K562 (cell line): ENCODE measurements around the gene RFLNA. TPM values are rescaled to one million over a fixed set of nuclear protein-coding genes. Genes with fewer than 3 reads are reported as not detected.

ENCODE experiments used
- ATAC-seq: fragments of 200-7000 bp; cut with Tn5 transposase; 3 replicates; pipeline ENCODE4 v1.9.1; 2020; ENCODE audit warnings: moderate library complexity
- BruUV-seq: library from RNA; stranded (reverse); fragments of 400-500 nt; replicated peaks from 2 replicates; lab custom pipeline; 2021; lab: Mats Ljungman, UMichigan
- CTCF ChIA-PET: fragments of 300-600 bp; formaldehyde crosslinking; extraction: SDS; loops from one replicate; lab custom pipeline; 2021; ENCODE audit warnings: low intra/inter-chr PET ratio; lab: Yijun Ruan, JAX
- POLR2A ChIA-PET: fragments of 300-600, 350-650 bp; sonication (Branson Sonifier 250); formaldehyde crosslinking; extraction: SDS; loops from one replicate; lab custom pipeline; 2021; ENCODE audit warnings: antibody characterized with exemption, inconsistent platforms; lab: Yijun Ruan, JAX
- DNase-seq, 4 experiments: peaks; one replicate each; pipeline versions ENCODE4 v3.0.0 to v3.0.0-alpha.2; 2011 to 2018; ENCODE audit warnings: low spot score in 3 of 4, mixed read lengths in 3 of 4; ENCODE audit errors: extremely low read depth in 1 of 4
- FAIRE-seq: peaks from 2 replicates; lab custom pipeline; 2011; peaks lifted over from hg19 to GRCh38; lab: Jason Lieb, UNC
- H2AFZ ChIP-seq: 2 replicates; pipeline ENCODE4 v1.6.0; 2011; ENCODE audit warnings: low read depth, low read length, control low read depth, inconsistent platforms
- H3K27ac ChIP-seq: fragments of 200-600 bp; 3 replicates; pipeline ENCODE4 v1.8.0; 2011; ENCODE audit warnings: low read depth, mild to moderate bottlenecking, control low read depth, inconsistent platforms, low read length, moderate library complexity, mixed read lengths; ENCODE audit errors: extremely low read depth
- H3K27me3 ChIP-seq, 2 experiments: fragments of 300-600 bp in 1 of 2; 2 replicates in 1 of 2; 3 replicates in 1 of 2; pipeline versions ENCODE4 v1.6.0 to v1.8.0; 2011; ENCODE audit warnings: inconsistent platforms in 2 of 2, low read length in 2 of 2, mild to moderate bottlenecking in 1 of 2, mixed read lengths in 1 of 2, moderate library complexity in 1 of 2; ENCODE audit not compliant: control insufficient read depth in 2 of 2, insufficient read depth in 2 of 2
- H3K36me3 ChIP-seq: fragments of 300-600 bp; 3 replicates; pipeline ENCODE4 v1.8.0; 2011; ENCODE audit warnings: mild to moderate bottlenecking, low read length, inconsistent platforms; ENCODE audit not compliant: control insufficient read depth, insufficient read depth
- H3K4me1 ChIP-seq, 2 experiments: fragments of 200-600 bp in 1 of 2; replicated peaks in 1 of 2; 2 replicates in 1 of 2; 3 replicates in 1 of 2; pipeline versions ENCODE4 v1.5.1 to v1.8.0; 2011; ENCODE audit warnings: inconsistent platforms in 2 of 2, low read length in 2 of 2, mild to moderate bottlenecking in 1 of 2, mixed read lengths in 1 of 2, moderate library complexity in 1 of 2; ENCODE audit not compliant: control insufficient read depth in 2 of 2, insufficient read depth in 2 of 2
- H3K4me2 ChIP-seq: 2 replicates; pipeline ENCODE4 v1.6.1; 2011; ENCODE audit warnings: low read length, control low read depth, inconsistent platforms, mixed read lengths; ENCODE audit not compliant: insufficient read depth
- H3K4me3 ChIP-seq: fragments of 200-600 bp; sonication (generic), shearing (Covaris generic); 2 replicates; pipeline ENCODE4 v1.5.1; 2016; ENCODE audit warnings: control low read depth, inconsistent platforms
- H3K79me2 ChIP-seq: fragments of 200-600 bp; 3 replicates; pipeline ENCODE4 v1.8.0; 2011; ENCODE audit warnings: low read length, inconsistent platforms; ENCODE audit not compliant: control insufficient read depth, insufficient read depth
- H3K9ac ChIP-seq, 2 experiments: 2 replicates each; pipeline versions ENCODE4 v1.6.0 to v1.6.1; 2011; ENCODE audit warnings: low read depth in 2 of 2, low read length in 2 of 2, control low read depth in 1 of 2, inconsistent platforms in 1 of 2, mild to moderate bottlenecking in 1 of 2, mixed read lengths in 1 of 2; ENCODE audit not compliant: insufficient read depth in 1 of 2
- H3K9me1 ChIP-seq: one replicate; pipeline ENCODE4 v1.6.0; 2011; ENCODE audit warnings: inconsistent platforms, mild to moderate bottlenecking, low read length, moderate library complexity; ENCODE audit not compliant: control insufficient read depth, insufficient read depth
- H3K9me3 ChIP-seq: replicated peaks from 2 replicates; pipeline ENCODE4 v1.5.1; 2011; ENCODE audit warnings: low read depth, low read length, inconsistent platforms; ENCODE audit not compliant: control insufficient read depth, insufficient read depth
- H4K20me1 ChIP-seq: replicated peaks from 2 replicates; pipeline ENCODE4 v1.6.1; 2011; ENCODE audit warnings: low read length, inconsistent platforms, mixed read lengths; ENCODE audit not compliant: control insufficient read depth, insufficient read depth
- ATF7 ChIP-seq: fragments of 450-650 bp; IDR thresholded peaks from 2 replicates; pipeline ENCODE4 v1.7.1; 2014; ENCODE audit warnings: mild to moderate bottlenecking, moderate library complexity
- DIDO1 ChIP-seq: fragments of 450-650 bp; IDR thresholded peaks from 2 replicates; pipeline ENCODE4 v1.6.1; 2016; ENCODE audit warnings: low read depth, missing biosample characterization, missing genetic modification characterization
- FOXM1 ChIP-seq, 2 experiments: fragments of 450-650 bp in 1 of 2; sonication (generic) in 1 of 2; formaldehyde crosslinking in 1 of 2; IDR thresholded peaks; 2 replicates each; pipeline versions ENCODE4 v1.6.1 to v1.9.0; 2017 to 2022; ENCODE audit warnings: low read depth in 2 of 2, mild to moderate bottlenecking in 2 of 2, missing genetic modification reagents in 1 of 2, moderate library complexity in 1 of 2
- HCFC1 ChIP-seq: IDR thresholded peaks from 2 replicates; pipeline ENCODE4 v1.6.1; 2012; ENCODE audit warnings: low read depth, low read length, improper control_type of control experiment
- NR2F6 ChIP-seq: fragments of 450-650 bp; formaldehyde crosslinking; IDR thresholded peaks from 2 replicates; pipeline ENCODE4 v1.4.0; 2020; ENCODE audit warnings: mild to moderate bottlenecking
- RCOR1 ChIP-seq, 2 experiments: IDR thresholded peaks; 2 replicates each; pipeline ENCODE4 v1.6.1; 2012; ENCODE audit warnings: low read depth in 2 of 2, low read length in 2 of 2, borderline replicate concordance in 1 of 2, improper control_type of control experiment in 1 of 2
- ZBTB7A ChIP-seq: IDR thresholded peaks from 2 replicates; pipeline ENCODE4 v1.6.1; 2011; ENCODE audit warnings: low read depth, mild to moderate bottlenecking, low read length, moderate library complexity, borderline replicate concordance; ENCODE audit not compliant: control insufficient read depth
- ZFX ChIP-seq: sonication (generic); formaldehyde crosslinking; IDR thresholded peaks from 2 replicates; pipeline ENCODE4 v1.8.0; 2022; ENCODE audit warnings: mild to moderate bottlenecking, missing genetic modification reagents, moderate library complexity
- ZKSCAN3 ChIP-seq: fragments of 250-450 bp; sonication (Bioruptor Pico); IDR thresholded peaks from 2 replicates; pipeline ENCODE4 v1.4.0; 2020
- ZNF12 ChIP-seq: sonication (generic); formaldehyde crosslinking; IDR thresholded peaks from 2 replicates; pipeline ENCODE4 v1.4.0; 2020; ENCODE audit warnings: mild to moderate bottlenecking, missing genetic modification reagents
- ZNF3 ChIP-seq: fragments of 250-450 bp; sonication (Bioruptor Pico); IDR thresholded peaks from 2 replicates; pipeline ENCODE4 v1.5.0; 2021; ENCODE audit warnings: mild to moderate bottlenecking, moderate library complexity
- WGBS: fragments of 100-300 bp; shearing (Covaris generic); methylation state at CpG from one replicate; pipeline ENCODE4 v1.1.6; 2016; ENCODE audit warnings: low coverage, mixed read lengths; ENCODE audit not compliant: insufficient coverage; ENCODE audit errors: missing lambda C conversion rate; 5-methylcytosine and 5-hydroxymethylcytosine counted together
- in situ Hi-C: fragments of 300-500 bp; cut with MboI; formaldehyde crosslinking; loops from 4 replicates; pipeline ENCODE4 v1.15.0; 2018; ENCODE audit warnings: inconsistent platforms, mixed read lengths
- intact Hi-C: fragments of 100-400 bp; cut with micrococcal nuclease; formaldehyde crosslinking; loops from 2 replicates; pipeline ENCODE4 v1.14.2; 2022
- polyA plus RNA-seq, 8 experiments: library from polyadenylated mRNA; depleted of rRNA in 4 of 8; stranded (reverse) in 5 of 8; unstranded in 3 of 8; fragments of >200 nt; fragmentation: Nextera tagmentation in 2 of 8; fragmentation: Illumina TruSeq in 1 of 8; extraction: Ambion mirVana in 2 of 8; extraction: Trizol in 1 of 8; gene quantifications; 2 replicates each; pipeline versions ENCODE4 v1.2.1 to v1.2.3, GENCODE V29; 2011 to 2014; ENCODE audit warnings: inconsistent platforms in 1 of 8, missing spikeins in 1 of 8
- total RNA-seq, 7 experiments: library from RNA; depleted of rRNA in 6 of 7; stranded (reverse); fragments of >200 nt in 6 of 7; fragmentation: Illumina TruSeq in 2 of 7; extraction: Trizol in 2 of 7; gene quantifications; 2 replicates each; pipeline versions ENCODE4 v1.2.1 to v1.2.3, GENCODE V29; 2011 to 2021; ENCODE audit warnings: low replicate concordance in 1 of 7

Gene RFLNA
- total and polyA plus RNA-seq, 9 of the 15 experiments (the other 6 are each of a cell fraction or from before 2014, with no cell fraction given): not detected

DNA sequence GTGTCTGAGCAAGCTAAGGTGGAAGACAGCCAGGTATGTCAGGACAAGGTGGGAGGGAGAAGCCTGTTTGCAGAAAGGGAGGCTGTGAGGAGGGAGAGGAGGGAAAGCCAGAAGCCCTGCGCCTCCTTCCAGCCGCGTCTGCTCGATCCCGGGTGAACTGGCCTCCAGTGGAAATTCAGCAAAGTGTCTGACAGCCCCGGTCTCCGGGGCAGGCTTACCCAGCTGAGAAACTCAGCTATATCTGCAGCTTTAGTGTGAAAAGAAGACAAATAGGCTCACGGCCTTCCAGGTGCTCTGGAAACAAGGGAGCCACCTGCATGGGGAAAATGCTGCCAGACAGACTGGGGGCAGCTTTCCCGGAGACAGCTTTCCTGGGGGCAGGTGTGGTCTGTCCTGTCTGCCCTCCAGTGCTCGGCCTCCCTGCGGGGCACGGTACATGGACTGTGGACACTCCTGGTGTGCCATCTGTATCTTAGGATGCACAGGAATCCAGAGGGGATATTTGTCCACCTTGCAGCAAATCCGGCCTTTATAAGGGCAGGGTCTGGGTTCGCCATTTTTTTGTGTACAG lies 6.3 kb downstream of the RFLNA start:
- no peak for ATAC-seq
- POLR2A ChIA-PET: no interaction called here

More for the DNA sequence above, 6.3 kb downstream of the RFLNA start:
- FAIRE-seq (no peak), DNase-seq (no peak)
- no peaks in the 10 kb centered on the region for H3K79me2 ChIP-seq
- no TSS peak for BruUV-seq
- H3K4me1 ChIP-seq: peaks cover 0 to 20% of the 10 kb centered on the region in 2 experiments; a peak in 2 of 5 replicates
- no peak overlapping the region for H3K27ac ChIP-seq
- H3K9me1 ChIP-seq: no peaks in the 10 kb centered on the region
- H2AFZ ChIP-seq: no peak overlapping the region
- H3K36me3 ChIP-seq: no peaks in the 10 kb centered on the region
- TF ChIP-seq NR2F6 (CRISPR knock-in tag) (no peak), DIDO1 (tag) (no peak), ATF7 (no peak), FOXM1 (IDR thresholded peaks at IDR 0.05; ENCODE audit: low read depth) (no peak), FOXM1 (CRISPR knock-in tag; IDR thresholded peaks at IDR 0.05; ENCODE audit: low read depth) (no peak), HCFC1 (no peak), ZKSCAN3 (CRISPR knock-in tag) (no peak), ZNF3 (no peak), ZFX (no peak), ZBTB7A (no peak), RCOR1 (IDR thresholded peaks at IDR 0.05; ENCODE audit: borderline replicate concordance in 1 of 2, low read depth in 2 of 2, low read length in 2 of 2) (no peak), ZNF12 (CRISPR knock-in tag) (no peak)
- no peaks in the 10 kb centered on the region for H3K9me3 ChIP-seq
- in situ Hi-C loops: no loop called here
- H3K4me3 ChIP-seq: no peak overlapping the region
- CTCF ChIA-PET: no interaction called here
- peaks cover 9% of the 10 kb centered on the region; the same call in 1 of the 2 replicates for H4K20me1 ChIP-seq
- WGBS: 0% methylated on average over 14 of the region's 14 CpGs
- H3K4me2 ChIP-seq: no peak overlapping the region
- H3K9ac ChIP-seq: no peak overlapping the region
- H3K27me3 ChIP-seq: peaks cover 39 to 90% of the 10 kb centered on the region in 2 experiments; a peak in 4 of 5 replicates
- intact Hi-C loops: loop anchor here (10.0 kb wide), 1 partner anchor 136 kb away; no protein-coding TSS in a partner anchor
